HG03342 (cell line): ENCODE results near the gene SEPTIN11.

Experiments used
- ATAC-seq: cut with Tn5 transposase; IDR thresholded peaks from one replicate; pipeline ENCODE4 v1.9.1; 2021; ENCODE audit warnings: mild to moderate bottlenecking, moderate library complexity; ENCODE audit not compliant: unreplicated experiment

The SEPTIN11 gene

DNA sequence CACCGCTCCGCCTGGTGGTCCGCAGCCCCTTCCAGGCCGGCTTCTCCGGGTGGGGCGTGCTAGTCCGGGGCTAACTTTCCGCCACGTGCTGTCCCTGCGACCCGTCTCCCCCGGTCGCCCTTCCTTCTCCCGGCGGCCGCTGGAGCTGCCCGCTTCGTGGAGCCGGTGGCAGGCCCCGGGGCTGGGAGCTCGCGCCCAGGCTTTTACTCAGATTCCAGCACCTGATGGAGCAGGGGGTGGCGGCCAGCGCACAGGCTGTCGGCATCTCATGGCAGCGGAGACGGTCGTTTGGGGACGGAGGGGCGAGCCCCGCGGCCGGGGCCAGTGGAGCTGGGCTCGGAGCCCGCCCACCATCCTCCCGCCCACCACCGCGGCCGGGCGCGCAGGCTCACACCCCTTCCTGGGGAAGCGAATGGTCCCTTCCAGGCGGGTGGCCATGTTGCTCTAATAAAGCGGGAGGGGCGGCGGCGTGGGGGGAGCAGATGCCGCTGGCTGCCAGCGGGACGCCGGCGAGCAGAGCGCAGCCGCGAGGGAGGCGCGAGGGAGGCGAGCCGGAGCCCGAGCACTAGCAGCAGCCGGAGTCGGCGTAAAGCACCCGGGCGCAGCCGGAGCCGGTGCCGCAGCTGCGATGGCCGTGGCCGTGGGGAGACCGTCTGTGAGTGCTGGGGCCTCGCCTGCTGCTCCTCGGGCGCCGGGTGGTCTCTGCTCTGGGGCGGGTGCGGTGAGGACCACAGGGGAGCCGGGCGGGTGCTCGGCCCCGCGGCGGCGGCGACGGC is at the start of gene SEPTIN11:
SEPTIN11 (plus strand) TSS at position 477 of the 776 bp plus-strand sequence; CDS start at position 629, 152 bp downstream.
- ATAC-seq, result peak; percentile 64

DNA sequence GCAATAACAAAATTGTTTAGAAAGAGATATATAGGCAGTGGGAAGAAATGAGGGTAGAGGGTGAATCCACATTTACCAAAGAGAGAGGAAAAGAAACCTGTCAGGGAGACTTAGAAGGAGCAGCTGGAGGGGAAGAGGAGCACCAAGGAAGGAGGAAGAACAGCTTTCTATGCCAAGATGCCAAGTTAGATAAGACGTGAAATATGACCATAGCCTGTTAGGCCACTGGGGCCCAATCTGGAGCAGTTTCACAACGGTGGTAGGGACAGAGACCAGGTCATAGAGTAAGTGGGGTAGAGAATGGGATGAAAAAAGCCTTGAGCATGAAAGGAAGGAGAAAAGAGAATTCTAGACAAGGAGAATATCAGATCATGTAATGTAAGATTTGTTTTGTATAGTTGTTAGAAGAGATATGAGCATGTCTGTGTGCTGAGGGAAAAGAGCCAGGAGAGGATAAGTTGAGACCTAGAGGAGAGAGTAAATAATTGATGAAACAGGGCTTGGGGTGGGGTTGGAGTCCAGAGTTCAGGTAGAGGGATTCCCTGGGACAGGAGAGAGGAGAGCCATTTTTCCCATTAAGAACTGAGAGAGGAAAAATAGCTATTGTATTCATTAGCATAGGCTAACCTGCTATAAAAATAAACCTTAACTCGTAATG is 47.2 kb upstream of the SEPTIN11 start:
- no peak for ATAC-seq

DNA sequence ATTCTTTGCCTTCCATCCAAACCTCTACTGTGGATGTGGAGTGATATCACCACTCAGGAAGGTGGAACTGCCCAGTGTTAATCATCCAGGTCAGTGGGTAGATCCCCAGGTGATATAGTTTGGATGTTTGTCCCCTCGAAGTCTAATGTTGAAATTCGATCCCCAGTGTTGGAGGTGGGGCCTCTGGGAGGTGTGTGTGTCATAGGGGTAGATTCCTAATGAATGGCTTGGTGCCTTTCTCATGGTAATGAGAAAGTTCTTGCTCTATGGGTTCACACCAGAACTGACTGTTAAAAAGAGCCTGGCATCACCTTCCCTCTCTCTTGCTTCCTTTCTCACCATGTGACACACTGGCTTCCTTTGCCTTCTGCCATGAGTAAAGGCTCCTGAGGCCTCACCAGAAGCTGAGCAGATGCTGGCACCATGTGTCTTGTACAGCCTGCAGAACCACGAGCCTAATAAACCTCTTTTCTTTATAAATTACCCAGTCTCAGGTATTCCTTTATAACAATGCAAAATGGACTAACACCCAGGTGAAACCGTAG is 44.8 kb upstream of the SEPTIN11 start:
- ATAC-seq, result no peak

DNA sequence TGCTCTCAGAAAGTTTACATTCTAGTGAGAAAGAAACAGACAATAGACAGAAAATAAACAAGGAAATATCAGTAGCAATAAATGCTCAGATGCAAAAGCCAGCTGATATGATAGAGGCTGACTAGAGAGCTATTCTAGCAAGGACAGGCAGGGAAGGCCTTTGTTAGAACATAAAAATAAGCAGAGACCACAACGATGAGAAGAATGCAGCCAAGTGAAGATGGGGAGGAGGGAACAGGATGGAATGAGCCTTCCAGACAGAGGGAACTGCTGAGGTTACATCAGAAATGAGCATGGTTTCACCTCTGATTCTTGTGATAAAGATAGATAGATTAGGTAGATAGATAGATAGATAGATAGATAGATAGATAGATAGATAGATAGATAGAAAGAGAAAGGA is 44.0 kb upstream of the SEPTIN11 start:
- ATAC-seq, result no peak

DNA sequence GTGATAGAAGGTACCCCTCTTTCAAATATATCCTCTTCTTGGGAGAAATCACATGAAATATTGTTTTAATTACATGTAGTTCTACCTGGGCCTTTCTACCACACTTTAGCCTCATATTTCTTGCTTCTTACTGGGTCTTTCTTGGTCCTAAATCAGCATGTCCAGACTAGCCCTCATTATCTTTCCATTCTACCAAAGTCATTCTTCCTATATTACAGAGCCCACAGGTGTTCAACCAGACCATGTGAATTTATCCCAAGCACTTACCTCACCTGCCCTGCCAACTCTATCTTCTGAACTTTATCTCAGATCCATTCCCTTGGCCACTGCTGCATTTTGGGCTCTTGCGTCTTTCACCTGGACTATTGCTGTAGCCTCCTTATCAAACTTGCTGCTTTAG is 39.8 kb upstream of the SEPTIN11 start:
- ATAC-seq, result no peak

DNA sequence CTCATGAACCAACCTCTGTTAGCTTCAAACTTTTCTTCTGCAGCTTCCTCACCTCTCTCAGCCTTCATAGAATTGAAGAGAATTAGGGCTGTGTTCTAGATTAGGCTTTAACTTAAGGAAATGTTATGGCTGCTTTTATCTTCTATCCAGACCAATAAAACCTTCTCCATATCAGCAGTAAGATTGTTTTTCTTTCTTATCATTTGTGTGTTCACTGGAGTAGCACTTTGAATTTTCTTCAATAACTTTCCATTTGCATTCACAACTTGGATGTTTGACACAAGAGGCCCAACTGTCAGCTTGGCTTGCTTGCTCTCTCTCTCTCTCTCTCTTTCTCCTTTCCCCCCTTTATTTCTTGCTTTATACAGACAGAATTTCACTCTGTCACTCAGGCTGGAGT is 28.8 kb upstream of the SEPTIN11 start:
- no peak for ATAC-seq

DNA sequence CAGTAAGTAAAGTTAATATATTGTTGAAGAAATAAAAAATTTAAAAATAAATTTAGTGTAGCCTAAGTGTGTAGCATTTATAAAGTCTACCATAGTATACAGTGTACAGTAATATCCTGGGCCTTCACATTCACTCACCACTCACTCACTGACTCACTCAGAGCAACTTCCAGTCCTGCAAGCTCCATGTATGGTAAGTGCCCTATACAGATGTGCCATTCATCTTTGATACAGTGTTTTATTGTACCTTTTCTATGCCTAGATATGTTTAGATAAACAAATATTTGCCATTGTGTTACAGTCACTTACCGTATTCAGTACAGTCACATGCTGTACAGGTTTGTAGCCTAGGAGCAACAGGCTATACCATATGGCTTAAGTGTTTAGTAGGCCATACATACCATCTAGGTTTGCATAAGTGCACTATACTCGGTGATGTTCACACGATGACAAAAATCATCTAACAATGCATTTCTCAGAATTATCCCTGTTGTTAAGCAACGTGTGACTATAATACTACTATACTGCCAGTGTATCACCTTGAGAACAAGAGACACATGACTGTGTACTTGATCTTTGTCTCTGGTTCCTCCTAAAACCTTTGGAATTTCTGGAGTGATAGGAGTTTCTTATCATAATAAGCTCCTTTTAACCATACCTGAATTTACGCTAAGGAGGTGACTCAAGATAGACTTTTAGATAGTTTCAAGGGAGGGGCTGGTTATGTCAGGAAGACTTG is 25.8 kb upstream of the SEPTIN11 start:
- no peak for ATAC-seq

DNA sequence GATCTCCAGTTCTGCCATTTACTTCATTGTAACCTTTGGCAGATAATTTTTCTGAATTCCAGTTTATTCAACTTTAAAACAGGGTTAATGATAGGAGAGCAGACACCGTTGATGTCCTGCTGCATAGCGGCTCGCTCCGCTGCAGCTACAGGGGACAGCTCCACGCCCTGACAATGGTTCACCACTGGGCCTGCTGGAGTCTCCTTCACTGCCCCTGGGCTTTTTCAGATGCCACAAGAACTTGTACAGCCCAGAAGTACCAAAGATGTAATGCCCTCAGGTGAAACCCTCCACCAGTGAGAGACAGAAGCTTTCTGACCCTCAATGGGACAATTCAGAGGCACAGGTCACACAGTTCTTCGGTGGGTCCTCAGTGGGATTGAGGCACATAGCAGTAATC is 22.7 kb upstream of the SEPTIN11 start:
- ATAC-seq, result no peak

DNA sequence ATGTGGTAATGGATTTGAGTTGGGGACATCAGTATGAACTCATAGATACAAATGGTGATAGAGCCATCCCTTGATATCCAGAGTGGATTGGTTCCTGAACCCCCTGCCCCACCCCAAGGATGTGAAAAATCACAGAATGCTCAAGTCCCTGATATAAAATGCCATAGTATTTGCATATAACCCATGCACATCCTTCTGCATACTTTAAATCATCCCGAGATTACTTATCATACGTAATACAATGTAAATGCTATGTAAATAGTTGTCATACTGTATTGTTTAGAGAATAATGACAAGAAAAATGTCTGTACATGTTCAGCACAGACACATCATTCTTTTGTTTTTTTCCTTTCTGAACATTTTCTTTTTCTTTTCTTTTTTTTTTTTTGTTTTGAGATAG is 18.9 kb upstream of the SEPTIN11 start:
- no peak for ATAC-seq

DNA sequence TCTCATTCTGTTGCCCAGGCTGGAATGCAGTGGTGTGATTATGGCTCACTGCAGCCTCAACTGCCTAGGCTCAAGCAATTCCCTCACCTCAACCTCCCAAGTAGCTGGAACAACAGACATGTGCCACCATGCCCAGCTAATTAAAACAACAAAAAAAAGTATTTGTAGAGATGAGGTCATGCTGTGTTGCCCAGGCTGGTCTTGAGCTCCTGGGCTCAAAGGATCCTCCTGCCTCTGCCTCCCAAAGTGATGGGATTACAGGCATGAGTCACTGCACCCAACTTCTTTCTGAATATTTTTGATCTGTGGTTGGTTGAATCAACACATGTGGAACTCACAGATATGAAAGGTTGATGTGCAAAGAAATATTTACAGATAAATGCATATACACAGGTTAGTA is 18.5 kb upstream of the SEPTIN11 start:
- no peak for ATAC-seq

DNA sequence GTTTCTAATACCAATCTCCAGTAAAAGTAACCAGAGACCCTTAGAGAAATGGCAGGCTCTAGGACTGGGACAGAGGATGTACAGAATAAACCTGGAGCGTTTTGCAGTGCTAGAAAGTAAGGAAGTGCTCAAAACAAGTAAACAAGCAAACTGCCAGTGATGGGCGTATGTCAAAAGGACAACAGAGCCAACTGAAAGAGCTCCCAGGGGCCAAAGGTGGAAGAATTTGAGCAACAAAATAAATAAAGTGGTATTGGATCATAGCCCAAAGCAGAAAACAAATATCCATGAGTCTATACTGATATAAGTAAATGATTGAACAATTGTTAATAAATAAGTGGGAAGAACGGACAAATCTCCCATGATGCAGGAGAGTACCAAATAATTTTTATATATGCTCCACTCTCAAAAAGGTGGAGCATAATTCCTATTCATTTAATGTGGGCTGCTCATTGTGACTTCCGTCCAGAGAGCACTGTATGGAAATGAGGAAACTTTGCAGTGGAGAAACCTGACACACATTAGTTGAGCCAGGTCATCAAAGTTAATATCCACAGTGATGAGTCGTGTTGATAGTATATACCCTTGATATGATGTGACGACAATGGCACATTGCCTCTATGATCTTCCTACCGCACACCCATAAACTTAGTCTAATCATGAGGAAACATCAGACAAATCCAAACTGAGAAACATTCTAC is 17.8 kb upstream of the SEPTIN11 start:
- no peak for ATAC-seq

DNA sequence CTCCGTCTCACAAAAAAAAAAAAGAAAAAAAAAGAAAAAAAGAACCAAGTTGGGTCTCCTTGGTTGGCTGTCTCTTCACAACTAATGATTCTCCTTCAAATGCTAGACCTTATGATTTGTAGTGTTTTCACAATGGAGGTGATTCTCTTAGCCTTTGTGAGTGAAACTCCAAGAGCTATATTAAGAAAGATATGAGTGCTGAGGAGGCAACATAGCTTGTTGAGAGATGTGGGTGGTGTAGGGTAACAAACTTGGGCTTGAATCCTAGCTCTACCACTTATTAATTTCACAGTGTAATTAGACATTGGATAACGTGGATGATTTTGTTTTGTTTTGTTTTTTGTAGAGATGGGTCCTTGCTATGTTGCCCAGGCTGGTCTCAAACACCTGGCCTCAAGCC is 10.4 kb upstream of the SEPTIN11 start:
- no peak for ATAC-seq

DNA sequence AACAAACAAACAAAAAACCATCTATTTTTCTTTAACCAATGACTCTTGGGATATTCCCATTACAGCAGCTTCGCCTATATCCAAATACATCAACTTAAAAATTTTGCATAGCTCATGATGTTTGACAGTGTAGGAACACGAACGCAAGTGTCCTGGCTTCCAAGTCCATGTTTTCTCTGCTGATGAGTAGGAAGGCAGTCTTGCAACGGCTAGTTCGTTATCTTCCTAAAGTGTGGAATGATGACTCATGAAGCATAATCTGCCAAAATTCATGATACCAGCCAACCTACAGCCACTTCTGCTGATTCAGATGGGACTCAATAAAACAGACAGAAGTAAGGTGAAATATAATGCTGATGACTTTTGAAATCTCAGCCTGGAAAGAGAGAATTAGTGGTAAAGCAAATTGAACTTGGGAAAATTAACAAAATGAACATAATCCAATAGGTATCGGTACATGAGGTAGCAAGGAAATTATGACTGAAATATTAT is 6.4 kb upstream of the SEPTIN11 start:
- no peak for ATAC-seq

DNA sequence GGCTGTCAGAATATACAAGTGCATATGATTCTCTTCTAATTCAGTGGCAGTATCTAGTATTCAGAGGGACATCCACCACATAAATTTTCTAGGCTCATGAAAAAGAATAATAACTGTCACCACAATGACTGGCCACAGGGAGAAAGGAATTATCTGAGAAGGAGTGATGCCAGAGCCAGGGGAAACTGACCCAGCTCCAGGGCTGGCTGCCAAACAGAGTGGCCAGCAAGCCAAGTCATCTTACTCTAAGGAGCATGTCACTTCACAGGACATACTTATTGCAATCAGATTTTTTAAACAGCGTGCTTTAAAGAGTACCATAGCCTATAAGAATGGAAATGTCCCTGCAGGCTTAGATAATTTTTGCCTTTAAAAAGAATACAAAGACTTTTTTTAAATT is 5.8 kb upstream of the SEPTIN11 start:
- no peak for ATAC-seq

DNA sequence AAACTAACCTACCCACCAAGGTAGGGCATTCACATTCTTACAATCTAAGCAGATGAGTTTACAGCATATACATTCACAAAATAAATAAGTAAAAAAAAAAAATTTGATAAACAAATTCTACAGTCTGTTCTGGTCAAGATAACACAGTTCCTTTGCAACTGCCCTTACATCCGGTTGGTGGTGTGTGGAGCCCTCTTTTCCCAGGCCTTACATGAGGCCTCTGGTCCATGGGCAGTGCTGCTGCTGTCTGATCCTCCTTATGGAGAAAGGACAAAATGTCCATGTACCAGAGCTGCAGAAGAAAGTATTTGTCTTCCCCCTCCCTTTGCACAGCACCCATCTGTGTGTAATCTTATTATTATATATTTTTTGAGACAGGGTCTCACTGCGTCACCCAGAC is 2.2 kb upstream of the SEPTIN11 start:
- no peak for ATAC-seq

DNA sequence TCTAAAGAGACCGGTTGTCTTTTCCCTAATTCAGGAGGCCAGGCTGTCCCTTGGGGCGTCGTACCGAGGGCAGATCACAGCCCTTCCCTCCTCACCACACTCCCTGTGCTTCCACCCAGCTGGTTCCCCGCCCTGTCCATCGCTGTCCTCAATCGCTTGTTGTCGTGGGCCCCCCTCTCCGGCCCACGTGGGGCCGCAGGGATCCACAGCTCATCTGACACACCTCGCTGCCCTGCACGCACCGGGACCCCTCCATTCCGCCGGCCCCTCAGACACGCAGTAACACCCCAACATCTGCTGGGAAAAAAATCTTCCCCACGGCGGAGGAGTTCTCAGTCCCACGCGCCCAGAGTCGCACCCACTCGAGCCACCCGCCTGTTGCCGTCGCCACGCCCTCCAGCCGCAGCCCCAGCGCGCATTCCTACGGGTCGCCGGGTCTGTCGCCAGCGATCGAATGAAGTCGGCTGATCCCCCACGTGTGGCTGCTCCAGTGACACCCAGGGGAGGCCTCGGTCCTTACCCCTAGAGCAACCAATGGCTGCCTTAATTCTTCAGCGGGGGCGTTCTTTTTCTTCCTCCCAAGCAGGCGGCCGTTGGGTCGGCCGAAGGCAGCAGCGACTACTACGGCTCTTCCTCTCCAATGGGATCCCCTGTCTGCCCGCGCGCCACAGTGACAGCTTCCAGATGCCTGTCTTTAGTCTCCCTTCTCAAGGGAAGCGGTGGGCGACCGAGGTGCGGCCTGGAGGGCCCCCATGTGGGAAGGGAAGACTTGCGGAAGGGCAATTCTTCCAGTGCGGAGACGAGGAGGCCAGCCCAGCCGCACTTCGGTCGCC is 893 bp upstream of the SEPTIN11 start:
- ATAC-seq, result peak; percentile 59

DNA sequence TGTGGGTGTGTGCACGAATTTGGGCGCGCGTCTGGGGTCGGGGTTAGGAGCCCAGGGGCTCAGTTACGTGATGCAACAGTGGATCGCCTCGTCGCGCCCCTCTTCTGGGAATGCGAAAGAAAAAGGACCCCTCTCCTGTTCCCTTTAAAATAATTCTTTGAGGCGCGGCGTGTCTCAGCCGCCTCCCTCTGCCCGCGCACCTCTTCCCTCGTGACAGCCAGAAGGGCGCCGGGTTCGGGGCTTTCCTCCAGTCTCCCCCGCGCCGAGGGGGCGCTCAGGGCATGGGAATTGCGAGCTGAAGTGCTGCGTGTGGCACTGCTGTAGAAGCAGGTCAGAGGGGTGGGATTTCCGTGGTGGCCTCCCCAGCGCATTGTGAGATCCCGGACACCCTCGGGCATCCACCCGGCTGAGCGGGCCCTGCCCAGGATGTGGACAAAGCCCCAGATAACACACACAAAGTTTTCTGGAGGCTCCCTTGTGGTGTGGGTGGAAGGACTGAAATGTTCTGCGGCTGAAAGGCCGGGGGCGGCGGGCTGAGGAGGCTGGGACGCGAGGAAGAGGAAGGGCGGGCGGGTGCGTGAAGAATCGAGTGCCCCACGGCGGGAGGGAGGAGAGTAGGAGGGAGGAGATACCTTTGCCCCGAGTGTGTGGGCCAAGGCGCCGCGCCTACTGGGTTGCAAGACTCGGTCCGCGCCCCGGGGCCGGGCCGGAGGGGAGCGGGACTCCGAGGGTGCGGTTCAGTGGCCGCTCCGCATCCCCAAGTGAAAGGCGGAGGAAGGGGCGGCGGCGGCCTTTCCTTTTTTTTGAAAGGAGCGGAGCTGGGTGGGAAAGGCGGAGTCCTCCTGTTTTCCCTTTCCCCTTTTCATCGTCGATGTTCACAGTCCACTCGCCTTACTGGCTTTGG is 752 bp downstream of the SEPTIN11 start:
- ATAC-seq, result peak; percentile 9

DNA sequence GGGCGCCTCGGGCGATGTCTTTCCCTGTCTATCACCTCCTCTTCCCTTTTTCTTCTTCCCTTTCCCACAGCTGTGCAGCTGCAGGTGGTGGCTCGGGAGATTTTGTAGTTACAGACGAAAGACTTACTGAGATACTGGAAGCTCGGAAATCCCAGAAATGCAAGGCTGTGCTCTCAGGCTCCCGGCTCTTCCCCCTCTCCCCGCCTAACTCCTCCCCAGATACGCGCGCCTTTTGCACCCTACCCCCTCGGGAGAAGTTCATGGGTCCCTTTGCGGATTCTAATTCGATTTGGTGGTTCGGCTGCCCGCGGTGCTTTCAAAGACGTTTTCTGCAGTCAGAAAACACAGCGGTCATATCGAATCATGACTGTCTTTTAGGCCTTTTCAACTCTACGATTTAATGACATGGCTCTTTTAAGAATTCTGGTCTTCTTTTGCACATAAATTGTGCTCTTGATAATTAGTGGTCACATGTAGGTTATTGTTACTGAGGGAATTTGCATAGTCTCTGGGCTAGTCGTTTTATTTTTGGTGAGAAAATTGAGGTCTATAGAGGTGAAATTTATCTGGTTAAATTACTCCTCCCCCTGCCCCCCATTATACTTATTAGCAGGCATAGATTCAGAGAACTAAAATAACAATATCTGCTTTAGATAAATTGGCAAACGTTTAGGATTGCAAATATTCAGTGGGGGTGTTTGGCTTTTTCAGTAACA is 1.6 kb downstream of the SEPTIN11 start:
- no peak for ATAC-seq
